Measurements from ENCODE around the gene RMDN2.
"Not testable (repeated sequence)": the region's sequence is repeated elsewhere in the genome, so short reads cannot be mapped to it uniquely, and the experiment has no call there.

Gene RMDN2

DNA sequence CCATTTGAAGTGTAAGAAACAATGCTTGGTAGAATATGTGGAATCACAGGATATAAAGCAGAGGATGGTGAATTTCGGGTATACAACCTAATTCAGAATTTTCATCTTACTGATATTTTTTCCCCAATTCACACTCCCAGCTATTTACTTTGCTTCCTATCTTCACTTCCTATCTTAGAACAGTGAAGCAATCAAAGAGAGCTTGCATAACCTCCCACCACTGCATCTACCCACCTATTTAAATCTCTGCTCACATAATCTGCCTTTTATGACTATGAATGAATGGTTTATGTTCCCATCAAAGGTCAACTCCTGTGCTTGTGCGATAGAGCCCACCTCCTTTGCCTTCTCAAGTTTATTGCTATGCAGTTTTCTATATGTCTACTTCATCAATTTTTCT lies 3.3 kb downstream of the RMDN2 start:
- FAIRE-seq (no peak), DNase-seq (ENCODE audit: insufficient read length, low spot score) (no peak)

DNA sequence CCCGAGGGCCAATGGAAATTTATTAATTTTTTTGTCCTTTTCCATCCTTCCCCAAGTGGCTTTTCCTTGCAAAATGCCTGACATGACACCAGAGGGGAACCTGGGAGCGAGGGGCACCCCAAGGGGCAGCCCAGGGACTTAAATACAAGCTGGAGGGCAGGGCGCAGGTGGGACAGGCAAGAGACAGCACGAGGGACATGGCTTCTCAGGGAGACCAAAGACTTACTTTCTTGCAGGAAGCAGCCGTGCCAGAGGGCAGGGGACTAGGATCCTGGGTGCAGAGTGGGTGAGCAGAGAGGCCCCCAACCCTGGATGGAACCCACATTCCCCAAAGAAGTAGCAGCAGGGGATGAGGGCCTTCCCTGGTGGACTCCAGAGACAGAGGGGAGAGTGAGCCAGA lies 5.3 kb downstream of the RMDN2 start:
- not testable (repeated sequence) for DNase-seq (ENCODE audit: insufficient read length, low spot score); FAIRE-seq

GRCh38 chr2:37932873-37933272 lies 7.8 kb downstream of the RMDN2 start:
- FAIRE-seq; DNase-seq (ENCODE audit: insufficient read length, low spot score): not testable (repeated sequence)

DNA sequence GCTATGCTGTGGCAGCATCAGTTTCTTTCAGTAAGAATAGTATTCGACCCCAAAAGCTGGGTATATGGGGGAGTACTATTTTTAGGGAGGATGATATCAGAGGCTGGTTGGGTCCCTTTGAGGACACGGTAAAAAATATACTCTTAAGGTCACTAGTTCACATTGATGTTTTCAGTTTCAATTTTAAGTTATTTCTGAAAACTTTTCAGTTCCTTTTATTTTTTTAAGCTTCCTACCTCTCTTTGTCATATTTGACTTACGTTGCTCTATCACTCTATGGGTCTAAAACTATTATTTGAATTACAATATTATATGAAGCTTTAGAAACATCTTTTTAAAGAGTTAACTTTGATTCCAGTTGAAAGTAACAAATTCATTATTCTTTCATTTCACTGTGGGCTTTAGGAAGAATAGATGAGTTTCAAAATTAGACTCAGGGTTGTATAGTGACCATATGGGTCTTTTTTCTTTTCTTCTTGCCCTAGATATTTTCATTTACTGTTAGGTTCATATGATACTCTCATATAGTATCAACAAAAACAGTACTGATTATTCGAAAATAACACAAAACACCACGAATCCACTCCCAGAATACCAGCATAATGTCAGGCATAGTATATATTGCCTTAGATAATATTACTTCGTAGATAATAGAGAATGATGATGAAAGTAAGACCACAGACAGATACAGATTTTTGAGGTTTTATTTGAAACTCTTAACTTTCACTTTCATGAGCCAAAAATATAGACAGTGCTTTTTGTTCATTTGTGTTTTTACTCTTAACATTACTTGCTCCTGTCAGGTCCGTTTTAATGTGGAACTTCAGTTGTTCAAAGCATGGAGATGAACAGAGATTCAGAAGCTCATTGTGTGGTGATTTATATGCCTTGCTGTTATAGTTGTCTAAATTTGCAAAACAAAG lies 9.8 kb downstream of the RMDN2 start:
- DNase-seq (ENCODE audit: insufficient read length, low spot score) (no peak), FAIRE-seq (no peak)

DNA sequence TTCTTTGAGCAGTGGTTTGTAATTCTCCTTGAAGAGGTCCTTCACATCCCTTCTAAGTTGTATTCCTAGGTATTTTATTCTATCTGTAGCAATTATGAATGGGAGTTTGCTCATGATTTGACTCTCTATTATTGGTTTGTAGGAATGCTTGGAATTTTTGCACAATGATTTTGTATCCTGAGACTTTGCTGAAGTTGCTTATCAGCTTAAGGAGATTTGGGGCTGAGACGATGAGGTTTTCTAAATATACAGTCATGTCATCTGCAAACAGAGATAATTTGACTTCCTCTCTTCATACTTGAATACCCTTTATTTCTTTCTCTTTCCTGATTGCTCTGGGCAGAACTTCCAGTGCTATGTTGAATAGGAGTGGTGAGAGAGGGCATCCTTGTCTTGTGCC lies 12.5 kb downstream of the RMDN2 start:
- DNase-seq (ENCODE audit: insufficient read length, low spot score); FAIRE-seq: not testable (repeated sequence)

DNA sequence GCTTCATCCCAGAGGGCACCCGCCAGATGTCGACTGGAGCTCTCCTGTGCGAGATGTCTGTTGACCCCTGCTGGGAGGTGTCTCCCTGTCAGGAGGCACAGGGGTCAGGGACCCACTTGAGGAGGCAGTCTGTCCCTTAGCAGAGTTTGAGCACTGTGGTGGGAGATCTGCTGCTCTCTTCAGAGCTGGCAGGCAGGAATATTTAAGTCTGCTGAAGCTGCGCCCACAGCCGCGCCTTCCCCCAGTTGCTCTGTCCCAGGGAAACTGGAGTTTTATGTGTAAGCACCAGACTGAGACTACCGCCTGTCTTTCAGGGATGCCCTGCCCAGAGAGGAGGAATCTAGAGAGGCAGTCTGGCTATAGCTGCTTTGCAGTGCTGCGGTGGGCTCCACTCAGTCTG lies 16.2 kb downstream of the RMDN2 start:
- not testable (repeated sequence) for FAIRE-seq; DNase-seq (ENCODE audit: insufficient read length, low spot score)

- FAIRE-seq: no peak
- no peak for DNase-seq (ENCODE audit: insufficient read length, low spot score)
Observed at GRCh38 chr2:37944268-37944667, 19.2 kb downstream of the RMDN2 start.

GRCh38 chr2:37947306-37947705 lies 22.2 kb downstream of the RMDN2 start:
- FAIRE-seq (no peak), DNase-seq (ENCODE audit: insufficient read length, low spot score) (no peak)

DNA sequence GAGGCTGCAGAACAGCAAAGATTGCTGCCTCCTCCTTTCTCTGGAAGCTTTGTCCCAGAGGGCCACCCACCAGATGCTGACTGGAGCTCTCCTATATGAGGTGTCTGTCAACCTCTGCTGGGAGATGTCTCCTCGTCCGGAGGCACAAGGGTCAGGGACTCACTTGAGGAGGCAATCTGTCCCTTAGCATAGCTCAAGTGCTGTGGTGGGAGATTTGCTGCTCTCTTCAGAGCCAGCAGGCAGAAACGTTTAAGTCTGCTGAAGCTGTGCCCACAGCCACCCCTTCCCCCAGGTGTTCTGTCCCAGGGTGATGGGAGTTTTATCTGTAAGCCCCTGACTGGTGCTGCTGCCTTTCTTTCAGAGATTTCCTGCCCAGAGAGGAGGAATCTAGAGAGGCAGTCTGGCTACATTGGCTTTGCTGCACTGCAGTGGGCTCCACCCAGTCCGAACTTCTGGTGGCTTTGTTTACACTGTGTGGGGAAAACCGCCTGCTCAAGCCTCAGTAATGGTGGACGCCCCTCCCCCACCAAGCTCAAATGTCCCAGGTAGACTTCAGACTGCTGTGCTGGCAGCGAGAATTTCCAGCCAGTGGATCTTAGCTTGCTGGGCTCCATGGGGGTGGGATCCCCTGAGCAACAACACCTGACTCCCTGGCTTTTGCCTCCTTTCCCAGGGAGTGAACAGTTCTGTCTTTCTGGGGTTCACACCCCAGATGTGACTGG lies 37.1 kb downstream of the RMDN2 start:
- FAIRE-seq; DNase-seq (ENCODE audit: insufficient read length, low spot score): not testable (repeated sequence)

- not testable (repeated sequence) for DNase-seq (ENCODE audit: insufficient read length, low spot score)
- FAIRE-seq: peak; percentile 54
Observed at GRCh38 chr2:37962740-37963121, 37.6 kb downstream of the RMDN2 start.

GRCh38 chr2:37963901-37964300 lies 38.8 kb downstream of the RMDN2 start:
- not testable (repeated sequence) for FAIRE-seq; DNase-seq (ENCODE audit: insufficient read length, low spot score)

- FAIRE-seq: no peak
Observed at GRCh38 chr2:37966326-37966725, 41.2 kb downstream of the RMDN2 start.

DNA sequence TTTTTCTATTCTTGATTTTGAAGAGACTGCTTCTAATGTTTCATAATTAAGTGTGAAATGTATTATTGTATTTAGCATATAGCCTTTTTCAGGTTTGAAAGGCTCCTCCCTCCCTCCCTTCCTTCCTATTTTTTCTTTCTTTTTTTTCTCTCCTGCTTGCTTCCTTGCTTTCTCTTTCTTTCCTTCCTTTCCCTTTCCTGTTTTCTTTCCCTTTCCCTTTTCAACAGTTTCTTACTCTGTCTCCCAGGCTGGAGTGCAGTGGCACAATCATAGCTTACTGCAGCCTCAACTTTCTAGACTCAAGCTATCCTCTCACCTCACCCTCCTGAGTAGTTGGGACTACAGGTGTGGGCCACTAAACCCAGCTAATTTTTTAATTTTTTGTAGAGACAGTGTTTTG lies 44.6 kb downstream of the RMDN2 start:
- DNase-seq (ENCODE audit: insufficient read length, low spot score) (no peak), FAIRE-seq (no peak)

More at GRCh38 chr2:37966326-37966725, 41.2 kb downstream of the RMDN2 start:
- no peak for DNase-seq (ENCODE audit: insufficient read length, low spot score)

DNA sequence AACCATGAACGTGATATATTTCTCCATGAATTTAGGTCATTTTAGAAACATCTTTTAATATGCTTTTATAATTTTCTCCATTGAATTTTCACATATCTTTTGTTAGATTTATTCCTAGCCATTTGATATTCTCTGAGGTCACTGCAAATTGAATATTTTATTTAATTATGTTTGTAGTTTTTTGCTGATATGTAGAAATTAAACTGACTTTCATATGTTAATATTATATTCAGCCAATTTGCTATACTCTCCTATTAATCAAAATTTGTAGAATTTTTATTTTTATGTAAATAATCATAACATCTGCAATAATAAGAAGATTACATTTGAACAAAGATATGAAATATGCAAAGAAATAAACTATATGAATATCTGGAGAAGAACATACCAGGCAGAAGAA lies 46.9 kb downstream of the RMDN2 start:
- DNase-seq (ENCODE audit: insufficient read length, low spot score): no peak
- FAIRE-seq: no peak

DNA sequence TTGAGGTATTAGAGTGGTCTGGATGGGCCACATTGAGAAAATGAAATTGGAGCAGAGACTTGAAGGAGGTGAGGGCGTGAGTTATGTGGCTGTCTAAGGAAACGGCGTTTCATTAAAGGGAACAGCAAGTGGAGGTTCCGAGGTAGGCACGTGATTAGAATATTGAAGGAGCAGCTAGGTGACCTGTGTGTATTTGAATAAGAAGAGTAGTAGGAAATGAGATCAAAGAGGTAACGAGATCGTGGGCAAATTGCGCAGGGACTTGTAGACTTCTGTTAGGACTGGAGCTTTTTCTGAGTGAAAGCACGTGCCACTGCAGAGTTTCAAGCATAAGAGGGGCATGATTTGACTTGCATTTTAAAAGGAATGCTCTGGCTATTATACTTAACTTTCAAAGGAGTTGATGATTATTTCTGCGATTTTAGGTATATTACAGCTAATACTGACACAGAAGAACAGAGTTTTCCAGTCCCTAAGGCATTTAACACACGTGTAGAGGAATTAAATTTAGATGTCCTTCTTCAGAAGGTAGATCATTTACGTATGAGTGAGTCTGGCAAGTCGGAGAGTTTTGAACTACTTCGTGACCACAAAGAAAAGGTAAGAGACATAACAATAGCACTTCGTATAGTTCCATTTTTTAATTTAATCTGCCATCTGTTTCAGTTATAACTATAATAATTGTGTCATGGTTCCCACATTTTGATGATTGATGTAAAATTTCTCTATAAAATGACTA lies 48.7 kb downstream of the RMDN2 start:
- no peak for FAIRE-seq
- no peak for DNase-seq (ENCODE audit: insufficient read length, low spot score)

GRCh38 chr2:37975808-37976207 lies 50.7 kb downstream of the RMDN2 start:
- FAIRE-seq: no peak
- DNase-seq (ENCODE audit: insufficient read length, low spot score): no peak

- no peak for FAIRE-seq
- no peak for DNase-seq (ENCODE audit: insufficient read length, low spot score)
Observed at GRCh38 chr2:37976411-37976810, 51.3 kb downstream of the RMDN2 start.

GRCh38 chr2:37982147-37982582 lies 57.1 kb downstream of the RMDN2 start:
- FAIRE-seq (no peak), DNase-seq (ENCODE audit: insufficient read length, low spot score) (peak; percentile 28)

DNA sequence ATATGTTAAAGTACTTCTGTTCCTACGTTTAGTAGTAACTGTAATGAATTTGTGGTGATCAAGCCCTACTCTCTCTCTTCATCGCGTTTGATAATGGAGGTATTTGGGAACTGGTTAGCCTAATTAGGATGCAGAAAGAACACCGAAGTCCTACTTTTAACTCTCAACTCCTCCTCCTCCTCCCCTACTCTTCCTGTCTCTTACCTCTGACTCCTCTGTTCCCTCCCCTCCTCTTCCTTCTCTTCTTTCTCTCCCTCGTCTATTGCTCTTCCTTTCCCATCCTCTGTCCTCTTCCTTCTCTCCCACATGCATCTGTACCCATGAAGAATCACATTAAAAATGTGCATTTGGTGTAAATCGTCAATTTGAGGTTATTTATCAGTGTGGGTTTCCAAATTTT lies 57.8 kb downstream of the RMDN2 start:
- DNase-seq (ENCODE audit: insufficient read length, low spot score): no peak
- FAIRE-seq: no peak

GRCh38 chr2:37983719-37984118 lies 58.6 kb downstream of the RMDN2 start:
- no peak for FAIRE-seq
- DNase-seq (ENCODE audit: insufficient read length, low spot score): no peak

GRCh38 chr2:37984176-37984575 lies 59.1 kb downstream of the RMDN2 start:
- DNase-seq (ENCODE audit: insufficient read length, low spot score): no peak
- FAIRE-seq: no peak
